Transverse colon (tissue), 4 donors: ENCODE measurements around the gene PPP1R36. TPM values are rescaled to one million over a fixed set of nuclear protein-coding genes. Genes with fewer than 3 reads are reported as not detected.

ENCODE experiments used
- DNase-seq: peaks from one replicate; pipeline ENCODE4 v3.0.0-alpha.2; 2019
- H3K27ac ChIP-seq, 4 donors: fragments of 200-600 bp; sonication (generic); 2 replicates each; pipeline ENCODE4 v1.5.1; 2016 to 2018; ENCODE audit warnings: inconsistent platforms in 4 of 4
- H3K27me3 ChIP-seq: fragments of 200-600 bp; sonication (generic); 2 replicates; pipeline ENCODE4 v1.5.1; 2017; ENCODE audit warnings: inconsistent platforms
- H3K36me3 ChIP-seq, 4 donors: fragments of 200-600 bp; sonication (generic); 2 replicates each; pipeline ENCODE4 v1.5.1; 2017 to 2019; ENCODE audit warnings: inconsistent platforms in 4 of 4
- H3K4me1 ChIP-seq, 4 donors: fragments of 200-600 bp; sonication (generic); 2 replicates each; pipeline ENCODE4 v1.5.1; 2017 to 2020; ENCODE audit warnings: inconsistent platforms in 4 of 4
- H3K4me3 ChIP-seq, 4 donors: fragments of 200-600 bp; sonication (generic); 1 replicate in 1 of 4; 2 replicates in 3 of 4; pipeline versions ENCODE4 v1.5.1 to v1.6.1; 2017 to 2019; ENCODE audit warnings: inconsistent platforms in 4 of 4
- H3K9me3 ChIP-seq, 2 donors: fragments of 200-600 bp; sonication (generic); 2 replicates each; pipeline ENCODE4 v1.5.1; 2017 to 2019; ENCODE audit warnings: inconsistent platforms in 2 of 2
- EP300 ChIP-seq: sonication (generic); formaldehyde crosslinking; IDR thresholded peaks from one replicate; pipeline ENCODE4 v1.6.1; 2017; ENCODE audit warnings: antibody characterized with exemption, low read depth
- POLR2A ChIP-seq: fragments of 450-650 bp; IDR thresholded peaks from one replicate; pipeline ENCODE4 v1.6.1; 2016; ENCODE audit warnings: antibody characterized with exemption, mild to moderate bottlenecking, moderate library complexity
- POLR2AphosphoS5 ChIP-seq, 3 donors: sonication (generic); formaldehyde crosslinking; IDR thresholded peaks; one replicate each; pipeline ENCODE4 v1.6.1; 2016; ENCODE audit warnings: antibody characterized with exemption in 3 of 3
- WGBS, 2 donors: methylation state at CpG; one replicate each; pipeline ENCODE4 v1.1.5; 2018; ENCODE audit warnings: low coverage in 1 of 2; 5-methylcytosine and 5-hydroxymethylcytosine counted together
- in situ Hi-C, 4 donors: fragments of 200-750 bp; cut with MboI; loops; one replicate each; pipeline versions ENCODE4 v1.15.0 to v1.15.1; 2017; ENCODE audit warnings: low sequenced_read_pairs in 3 of 4, low pct_ligation_motif_present in 1 of 4, low pct_unique_long_range_greater_than_20kb in 1 of 4
- intact Hi-C: fragments of 100-400 bp; cut with DNase I; formaldehyde crosslinking; loops from one replicate; pipeline ENCODE4 v1.15.1; 2023; ENCODE audit warnings: low total_unique reads
- total RNA-seq, 4 donors: library from RNA; depleted of rRNA; stranded (reverse); fragments of >200 nt; gene quantifications; one replicate each; pipeline ENCODE4 v1.1.0, GENCODE V29; 2016
- TF ChIP-seq, protein P1 (sequence below), 5 experiments: fragments of 200-600 bp in 3 of 5; fragments of 450-650 bp in 2 of 5; sonication (generic) in 3 of 5; IDR thresholded peaks; 1 replicate in 2 of 5; 2 replicates in 3 of 5; pipeline ENCODE4 v1.5.1; 2016 to 2017; ENCODE audit warnings: antibody characterized with exemption in 5 of 5, inconsistent platforms in 3 of 5, mild to moderate bottlenecking in 2 of 5, moderate library complexity in 1 of 5

Gene PPP1R36
- total RNA-seq, 4 donors from 2014 or later: 2.4 to 11.2 (median 9.1) TPM

DNA sequence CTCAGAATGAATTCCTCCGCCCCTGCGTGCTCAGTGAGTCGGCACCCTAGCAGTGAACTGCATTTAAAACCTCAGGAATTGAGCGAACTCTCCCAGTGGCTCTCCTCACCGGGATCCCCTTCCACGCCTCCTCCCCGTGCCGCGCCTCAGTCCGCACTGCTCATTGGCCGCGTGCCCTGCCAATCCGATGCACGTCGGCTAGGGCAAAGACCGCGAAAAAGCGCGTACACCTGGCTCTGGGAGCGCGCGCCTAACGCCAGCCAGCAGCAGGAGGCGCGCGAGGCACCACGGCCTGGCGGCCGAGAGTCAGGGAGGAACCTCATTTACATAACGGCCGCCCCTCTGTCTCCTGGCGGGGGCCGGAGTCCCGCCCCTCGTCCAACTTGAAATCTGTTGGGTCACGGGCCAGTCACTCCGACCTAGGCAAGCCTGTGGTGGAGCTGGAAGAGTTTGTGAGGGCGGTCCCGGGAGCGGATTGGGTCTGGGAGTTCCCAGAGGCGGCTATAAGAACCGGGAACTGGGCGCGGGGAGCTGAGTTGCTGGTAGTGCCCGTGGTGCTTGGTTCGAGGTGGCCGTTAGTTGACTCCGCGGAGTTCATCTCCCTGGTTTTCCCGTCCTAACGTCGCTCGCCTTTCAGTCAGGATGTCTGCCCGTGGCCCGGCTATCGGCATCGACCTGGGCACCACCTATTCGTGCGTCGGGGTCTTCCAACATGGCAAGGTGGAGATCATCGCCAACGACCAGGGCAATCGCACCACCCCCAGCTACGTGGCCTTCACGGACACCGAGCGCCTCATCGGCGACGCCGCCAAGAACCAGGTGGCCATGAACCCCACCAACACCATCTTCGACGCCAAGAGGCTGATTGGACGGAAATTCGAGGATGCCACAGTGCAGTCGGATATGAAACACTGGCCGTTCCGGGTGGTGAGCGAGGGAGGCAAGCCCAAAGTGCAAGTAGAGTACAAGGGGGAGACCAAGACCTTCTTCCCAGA is 9.3 kb upstream of the PPP1R36 start, which contains the start of gene HSPA2:
HSPA2 (plus strand) TSS at position 534 of the 995 bp plus-strand sequence; CDS start at position 643, 109 bp downstream.
- 18% methylated on average over 64 of the region's 79 CpGs; no CpG with 5 or more reads in 1 of the 2 donors for WGBS, 2 donors
- Histone ChIP-seq H3K27me3 (peaks cover 12% of the 10 kb centered on the region), H3K27ac (peak within 1 kb of the TSS; percentile 90 to 97 (median 95)), H3K9me3 (no peaks in the 10 kb centered on the region), H3K4me1 (peaks cover 0 to 18% (median 9%) of the 10 kb centered on the region in 4 donors), H3K36me3 (no peaks in the 10 kb centered on the region), H3K4me3 (peak within 1 kb of the TSS; percentile 24 to 70 (median 46))
- TF ChIP-seq POLR2A (peak; percentile 98), EP300 (no peak), POLR2AphosphoS5 (IDR thresholded peaks at IDR 0.05) (peak; percentile 90 to 98 (median 97))
- TF ChIP-seq, protein P1, sequence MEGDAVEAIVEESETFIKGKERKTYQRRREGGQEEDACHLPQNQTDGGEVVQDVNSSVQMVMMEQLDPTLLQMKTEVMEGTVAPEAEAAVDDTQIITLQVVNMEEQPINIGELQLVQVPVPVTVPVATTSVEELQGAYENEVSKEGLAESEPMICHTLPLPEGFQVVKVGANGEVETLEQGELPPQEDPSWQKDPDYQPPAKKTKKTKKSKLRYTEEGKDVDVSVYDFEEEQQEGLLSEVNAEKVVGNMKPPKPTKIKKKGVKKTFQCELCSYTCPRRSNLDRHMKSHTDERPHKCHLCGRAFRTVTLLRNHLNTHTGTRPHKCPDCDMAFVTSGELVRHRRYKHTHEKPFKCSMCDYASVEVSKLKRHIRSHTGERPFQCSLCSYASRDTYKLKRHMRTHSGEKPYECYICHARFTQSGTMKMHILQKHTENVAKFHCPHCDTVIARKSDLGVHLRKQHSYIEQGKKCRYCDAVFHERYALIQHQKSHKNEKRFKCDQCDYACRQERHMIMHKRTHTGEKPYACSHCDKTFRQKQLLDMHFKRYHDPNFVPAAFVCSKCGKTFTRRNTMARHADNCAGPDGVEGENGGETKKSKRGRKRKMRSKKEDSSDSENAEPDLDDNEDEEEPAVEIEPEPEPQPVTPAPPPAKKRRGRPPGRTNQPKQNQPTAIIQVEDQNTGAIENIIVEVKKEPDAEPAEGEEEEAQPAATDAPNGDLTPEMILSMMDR (IDR thresholded peaks at IDR 0.05): peak; percentile 68 to 98 (median 82)
- intact Hi-C loops: loop anchor here (2.0 kb wide), 2 partner anchors 96 to 282 kb away; no protein-coding TSS in a partner anchor
- in situ Hi-C loops: loop anchor here (5.0 to 25.0 kb wide), 4 partner anchors 97 to 222 kb away; no protein-coding TSS in a partner anchor
- DNase-seq: peak; percentile 99

DNA sequence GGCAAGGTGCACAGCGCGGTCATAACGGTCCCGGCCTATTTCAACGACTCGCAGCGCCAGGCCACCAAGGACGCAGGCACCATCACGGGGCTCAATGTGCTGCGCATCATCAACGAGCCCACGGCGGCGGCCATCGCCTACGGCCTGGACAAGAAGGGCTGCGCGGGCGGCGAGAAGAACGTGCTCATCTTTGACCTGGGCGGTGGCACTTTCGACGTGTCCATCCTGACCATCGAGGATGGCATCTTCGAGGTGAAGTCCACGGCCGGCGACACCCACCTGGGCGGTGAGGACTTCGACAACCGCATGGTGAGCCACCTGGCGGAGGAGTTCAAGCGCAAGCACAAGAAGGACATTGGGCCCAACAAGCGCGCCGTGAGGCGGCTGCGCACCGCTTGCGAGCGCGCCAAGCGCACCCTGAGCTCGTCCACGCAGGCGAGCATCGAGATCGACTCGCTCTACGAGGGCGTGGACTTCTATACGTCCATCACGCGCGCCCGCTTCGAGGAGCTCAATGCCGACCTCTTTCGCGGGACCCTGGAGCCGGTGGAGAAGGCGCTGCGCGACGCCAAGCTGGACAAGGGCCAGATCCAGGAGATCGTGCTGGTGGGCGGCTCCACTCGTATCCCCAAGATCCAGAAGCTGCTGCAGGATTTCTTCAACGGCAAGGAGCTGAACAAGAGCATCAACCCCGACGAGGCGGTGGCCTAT is 8.3 kb upstream of the PPP1R36 start:
- WGBS, 2 donors: 59% methylated on average over 73 of the region's 73 CpGs; no CpG with 5 or more reads in 1 of the 2 donors
- in situ Hi-C loops (loop anchor here (5.0 to 25.0 kb wide), 4 partner anchors 96 to 221 kb away; no protein-coding TSS in a partner anchor), intact Hi-C loops (loop anchor here (2.0 kb wide), 2 partner anchors 95 to 281 kb away; no protein-coding TSS in a partner anchor)
- Histone ChIP-seq H3K9me3 (no peaks in the 10 kb centered on the region), H3K4me1 (peaks cover 0 to 18% (median 9%) of the 10 kb centered on the region in 4 donors), H3K36me3 (no peaks in the 10 kb centered on the region), H3K27ac (peak overlapping the region; percentile 76 to 97 (median 92)), H3K27me3 (peaks cover 12% of the 10 kb centered on the region), H3K4me3 (peak overlapping the region; percentile 26 to 70 (median 29))
- no peak for TF ChIP-seq EP300
- TF ChIP-seq POLR2AphosphoS5 (IDR thresholded peaks at IDR 0.05): no peak
- TF ChIP-seq POLR2A: no peak
- TF ChIP-seq, protein P1 (IDR thresholded peaks at IDR 0.05): no peak
- DNase-seq: peak; percentile 30

DNA sequence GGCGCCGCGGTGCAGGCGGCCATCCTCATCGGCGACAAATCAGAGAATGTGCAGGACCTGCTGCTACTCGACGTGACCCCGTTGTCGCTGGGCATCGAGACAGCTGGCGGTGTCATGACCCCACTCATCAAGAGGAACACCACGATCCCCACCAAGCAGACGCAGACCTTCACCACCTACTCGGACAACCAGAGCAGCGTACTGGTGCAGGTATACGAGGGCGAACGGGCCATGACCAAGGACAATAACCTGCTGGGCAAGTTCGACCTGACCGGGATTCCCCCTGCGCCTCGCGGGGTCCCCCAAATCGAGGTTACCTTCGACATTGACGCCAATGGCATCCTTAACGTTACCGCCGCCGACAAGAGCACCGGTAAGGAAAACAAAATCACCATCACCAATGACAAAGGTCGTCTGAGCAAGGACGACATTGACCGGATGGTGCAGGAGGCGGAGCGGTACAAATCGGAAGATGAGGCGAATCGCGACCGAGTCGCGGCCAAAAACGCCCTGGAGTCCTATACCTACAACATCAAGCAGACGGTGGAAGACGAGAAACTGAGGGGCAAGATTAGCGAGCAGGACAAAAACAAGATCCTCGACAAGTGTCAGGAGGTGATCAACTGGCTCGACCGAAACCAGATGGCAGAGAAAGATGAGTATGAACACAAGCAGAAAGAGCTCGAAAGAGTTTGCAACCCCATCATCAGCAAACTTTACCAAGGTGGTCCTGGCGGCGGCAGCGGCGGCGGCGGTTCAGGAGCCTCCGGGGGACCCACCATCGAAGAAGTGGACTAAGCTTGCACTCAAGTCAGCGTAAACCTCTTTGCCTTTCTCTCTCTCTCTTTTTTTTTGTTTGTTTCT is 7.6 kb upstream of the PPP1R36 start:
- 44 to 54% methylated on average over 22 to 61 of the region's 61 CpGs for WGBS, 2 donors
- Histone ChIP-seq H3K36me3 (no peaks in the 10 kb centered on the region), H3K9me3 (no peaks in the 10 kb centered on the region), H3K4me1 (peaks cover 0 to 18% (median 9%) of the 10 kb centered on the region in 4 donors), H3K27me3 (peaks cover 12% of the 10 kb centered on the region), H3K27ac (peak overlapping the region; percentile 76 to 97 (median 92)), H3K4me3 (peak overlapping the region; percentile 26 to 70 (median 29))
- in situ Hi-C loops (loop anchor here (5.0 to 25.0 kb wide), 4 partner anchors 95 to 220 kb away; no protein-coding TSS in a partner anchor), intact Hi-C loops (loop anchor here (2.0 kb wide), 2 partner anchors 95 to 281 kb away; no protein-coding TSS in a partner anchor)
- TF ChIP-seq EP300 (no peak), POLR2A (no peak), POLR2AphosphoS5 (IDR thresholded peaks at IDR 0.05) (no peak)
- TF ChIP-seq, protein P1 (IDR thresholded peaks at IDR 0.05): no peak
- DNase-seq: no peak
